NCI-H2227 treated with DMSO at 0.1 percent for 48 hours (cell line): ENCODE measurements around the gene ANKRD22.
"Not testable (repeated sequence)": the region's sequence is repeated elsewhere in the genome, so short reads cannot be mapped to it uniquely, and the experiment has no call there.

Source experiments
- DNase-seq: peaks from one replicate; lab custom pipeline; 2025; lab: John Stamatoyannopoulos, UW

Gene ANKRD22

DNA sequence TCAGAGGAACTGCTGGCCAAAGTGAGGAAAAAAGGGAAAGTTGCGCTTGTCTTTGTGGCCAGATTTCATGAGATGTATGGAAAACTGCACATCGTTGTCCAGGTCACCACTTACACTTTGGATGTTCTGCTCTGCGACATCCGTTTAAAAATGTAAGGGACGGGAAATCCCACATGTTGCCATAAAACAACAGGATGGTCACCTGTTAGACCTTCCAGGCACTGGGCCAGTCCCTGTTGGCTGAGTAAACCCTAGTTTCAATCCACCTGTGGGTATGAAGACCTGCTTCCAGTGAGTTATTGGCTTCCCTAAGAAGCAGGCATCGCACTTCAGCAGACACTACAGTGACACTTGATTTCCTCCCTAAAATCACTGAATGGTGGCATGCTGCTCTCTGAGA lies 25.7 kb upstream of the ANKRD22 start:
- no peak for DNase-seq

DNA sequence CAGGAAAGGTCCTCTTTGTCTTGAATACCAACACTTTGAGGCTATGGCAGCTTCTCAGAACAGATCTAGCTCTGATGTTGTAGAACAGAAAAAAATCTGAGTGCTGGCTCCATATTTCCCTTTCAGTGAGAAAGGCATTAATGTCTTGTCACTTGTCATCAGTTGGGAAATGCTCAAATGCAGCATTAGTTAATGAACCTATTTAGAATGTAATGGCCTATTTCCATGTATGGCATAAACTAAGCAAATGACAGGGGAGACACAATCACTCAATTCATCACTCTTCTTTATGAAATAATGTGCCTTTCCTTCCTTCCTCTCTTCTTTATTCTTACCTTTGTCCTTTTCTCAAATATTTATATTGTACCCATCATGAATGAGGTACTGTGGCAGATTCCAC lies 23.4 kb upstream of the ANKRD22 start:
- DNase-seq, result no peak

DNA sequence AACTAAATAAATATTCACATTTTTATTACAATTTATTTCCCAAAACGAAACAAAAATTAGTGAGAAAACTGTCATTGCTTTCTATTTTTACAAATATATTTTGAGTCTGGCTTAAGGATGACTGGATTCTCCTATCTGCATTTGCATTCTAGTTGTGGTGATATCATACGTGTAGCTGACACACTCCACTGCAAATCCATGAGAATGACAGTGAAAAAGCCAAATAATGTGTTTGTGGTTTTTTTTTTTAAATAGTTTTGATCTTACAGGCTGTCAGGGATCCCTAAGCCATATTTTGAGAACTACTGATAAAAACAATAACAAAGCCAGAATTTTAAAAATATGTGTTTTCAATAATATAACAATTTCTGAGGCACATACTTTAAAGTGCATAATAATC lies 22.6 kb upstream of the ANKRD22 start:
- no peak for DNase-seq

DNA sequence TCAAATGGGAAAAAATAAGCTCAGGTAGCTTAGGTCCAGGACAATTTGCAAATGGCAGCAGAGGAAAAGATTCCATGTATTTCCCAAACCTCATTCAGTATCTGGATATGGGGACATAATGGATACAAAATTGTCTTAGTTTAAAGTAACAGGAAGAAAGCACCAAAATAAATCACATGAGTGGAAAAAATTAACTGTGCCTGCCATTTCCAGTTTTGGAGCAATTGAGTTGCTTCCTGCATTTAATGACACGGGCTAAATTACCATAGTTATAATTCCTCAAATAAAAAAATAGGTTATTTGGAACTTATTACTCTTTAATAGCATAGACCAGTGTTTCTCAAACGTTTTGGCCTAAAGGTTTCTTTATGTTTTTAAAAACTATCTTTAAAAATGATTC lies 22.1 kb upstream of the ANKRD22 start:
- no peak for DNase-seq

DNA sequence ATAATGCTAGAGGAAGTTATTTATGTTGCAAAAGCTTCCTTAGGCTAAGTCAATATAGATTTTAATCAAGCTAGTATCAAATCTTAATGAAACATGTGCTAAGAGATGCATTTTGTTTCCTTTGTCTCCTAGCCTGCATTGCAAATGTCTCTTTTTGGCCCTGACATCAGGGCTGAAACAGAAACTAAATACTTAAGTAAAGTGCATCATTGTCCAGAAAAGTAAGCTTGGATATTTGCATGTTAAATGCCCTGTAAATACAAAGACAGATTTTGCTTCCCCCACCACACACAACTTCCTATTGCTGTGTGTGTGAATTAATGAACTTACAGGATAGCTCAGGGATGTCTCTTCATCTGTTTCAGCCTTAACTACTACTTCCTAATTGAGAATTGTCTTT lies 18.4 kb upstream of the ANKRD22 start:
- DNase-seq, result no peak

DNA sequence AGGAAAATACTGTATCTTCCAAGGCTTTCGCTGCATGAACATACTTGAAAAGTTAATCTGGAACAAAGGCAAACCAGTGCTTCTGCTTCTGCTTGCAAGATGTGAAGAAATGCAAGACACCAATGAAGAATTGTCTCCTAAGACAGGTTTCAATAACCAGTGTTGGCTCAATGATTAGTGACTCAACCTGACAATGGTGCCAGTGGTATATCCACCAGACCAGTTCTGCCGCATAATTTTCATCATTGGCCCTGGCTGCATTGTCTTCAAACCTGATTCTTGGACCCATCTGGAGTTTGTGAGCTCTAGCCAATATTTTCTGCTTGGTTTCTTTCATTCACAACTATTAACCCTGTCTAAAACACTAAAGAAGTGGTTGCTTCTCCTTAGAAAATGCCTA lies 14.8 kb upstream of the ANKRD22 start:
- no peak for DNase-seq

DNA sequence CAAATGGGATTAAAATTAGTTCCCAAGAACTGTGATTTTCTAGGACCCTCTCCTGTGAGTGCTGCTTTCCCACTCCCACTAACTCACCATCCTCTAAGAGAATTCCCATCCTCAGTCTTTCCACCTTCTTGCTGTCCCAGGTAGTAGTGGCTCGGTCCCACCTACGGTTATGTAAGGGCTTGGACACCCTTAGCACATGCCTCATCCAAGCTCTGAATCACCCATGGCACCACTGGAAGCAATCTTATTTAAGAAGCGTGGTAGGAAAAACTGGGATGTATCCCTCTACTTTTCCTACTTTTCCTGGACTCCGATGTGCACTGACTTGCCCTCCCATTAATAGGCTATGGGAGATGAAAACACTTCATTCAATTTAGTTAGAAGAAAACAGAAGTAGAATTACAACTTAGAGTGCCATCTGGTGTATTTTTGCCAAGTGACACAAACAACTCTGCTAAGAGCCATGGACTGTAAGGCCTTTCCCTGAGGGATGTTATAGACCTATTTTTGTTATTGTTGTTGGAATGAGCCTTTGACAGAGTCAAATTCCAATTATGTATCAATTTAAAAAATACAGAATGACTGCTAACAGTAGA lies 13.7 kb upstream of the ANKRD22 start:
- no peak for DNase-seq

DNA sequence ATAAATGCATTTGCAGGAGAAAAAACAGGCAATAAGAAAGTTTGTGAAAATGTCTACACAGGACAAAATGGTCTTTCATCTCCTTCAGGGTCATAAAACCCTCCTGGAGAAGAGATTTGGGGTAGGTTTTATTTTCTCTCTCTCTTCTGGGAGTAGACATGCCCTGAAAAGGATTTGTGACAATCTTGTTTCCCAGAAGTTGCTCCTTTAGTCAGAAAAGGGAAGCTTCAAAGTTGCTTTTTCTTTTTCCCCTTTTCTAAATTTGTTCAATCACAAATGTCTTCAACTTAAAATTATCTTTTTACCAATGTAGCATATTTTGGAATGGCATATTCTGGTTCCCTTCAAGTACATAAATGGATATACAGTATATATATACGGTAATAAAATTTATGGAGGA lies 9.4 kb upstream of the ANKRD22 start:
- no peak for DNase-seq

DNA sequence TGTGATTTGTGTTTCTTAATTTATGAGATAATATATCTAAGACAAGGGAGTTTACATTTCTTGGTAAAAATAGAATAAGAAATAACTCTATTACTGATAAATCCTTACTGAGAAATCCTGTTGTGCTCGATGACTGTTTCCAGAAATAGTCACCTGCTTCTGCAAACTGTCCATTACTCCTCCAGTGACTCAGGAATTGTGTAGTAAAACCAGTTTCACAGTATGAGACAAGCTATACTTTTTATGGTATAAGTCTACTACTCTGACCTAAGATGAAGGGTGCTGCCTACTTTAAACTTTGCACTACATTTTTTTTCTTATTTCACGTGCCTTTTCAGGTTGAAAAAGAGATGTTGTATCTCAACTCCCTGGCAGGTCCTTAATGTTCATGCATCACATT lies 6.8 kb upstream of the ANKRD22 start:
- no peak for DNase-seq

DNA sequence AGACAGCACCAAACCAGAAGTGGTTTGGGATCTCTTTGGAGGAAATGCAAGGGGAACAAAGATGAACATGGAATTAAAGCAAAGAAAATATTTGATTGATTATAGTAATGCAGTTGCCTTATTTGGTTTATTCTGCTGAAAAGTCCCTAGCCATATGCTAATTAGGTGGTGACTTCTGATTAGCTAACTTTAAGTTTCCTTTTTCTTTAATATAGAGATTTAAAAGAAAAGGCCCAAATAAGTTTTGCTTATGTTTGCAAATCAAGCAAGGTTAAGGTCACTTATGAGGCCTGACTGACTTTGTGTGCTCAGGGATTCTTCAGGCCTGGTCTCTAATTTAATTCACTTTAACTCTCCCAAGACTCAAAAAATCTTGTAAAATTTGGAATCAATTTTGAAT lies 6.2 kb upstream of the ANKRD22 start:
- DNase-seq, result no peak

DNA sequence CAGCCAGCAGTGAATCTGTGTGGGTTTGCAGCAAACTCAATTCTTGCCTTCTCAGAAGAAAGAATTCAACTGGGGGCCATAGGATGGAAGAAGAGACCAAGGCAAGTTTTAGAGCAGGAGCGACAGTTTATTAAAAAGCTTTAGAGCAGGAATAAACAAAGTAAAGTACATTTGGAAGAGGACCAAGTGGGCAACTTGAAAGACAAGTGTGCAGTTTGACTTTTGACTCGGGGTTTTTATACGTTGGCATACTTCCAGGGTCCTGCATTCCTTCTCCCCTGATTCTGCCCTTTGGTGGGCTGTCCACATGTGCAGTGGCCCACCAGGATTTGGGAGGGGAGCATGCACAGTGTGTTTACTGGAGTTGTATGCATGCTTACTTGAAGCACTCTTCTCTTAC lies 3.0 kb upstream of the ANKRD22 start:
- no peak for DNase-seq

DNA sequence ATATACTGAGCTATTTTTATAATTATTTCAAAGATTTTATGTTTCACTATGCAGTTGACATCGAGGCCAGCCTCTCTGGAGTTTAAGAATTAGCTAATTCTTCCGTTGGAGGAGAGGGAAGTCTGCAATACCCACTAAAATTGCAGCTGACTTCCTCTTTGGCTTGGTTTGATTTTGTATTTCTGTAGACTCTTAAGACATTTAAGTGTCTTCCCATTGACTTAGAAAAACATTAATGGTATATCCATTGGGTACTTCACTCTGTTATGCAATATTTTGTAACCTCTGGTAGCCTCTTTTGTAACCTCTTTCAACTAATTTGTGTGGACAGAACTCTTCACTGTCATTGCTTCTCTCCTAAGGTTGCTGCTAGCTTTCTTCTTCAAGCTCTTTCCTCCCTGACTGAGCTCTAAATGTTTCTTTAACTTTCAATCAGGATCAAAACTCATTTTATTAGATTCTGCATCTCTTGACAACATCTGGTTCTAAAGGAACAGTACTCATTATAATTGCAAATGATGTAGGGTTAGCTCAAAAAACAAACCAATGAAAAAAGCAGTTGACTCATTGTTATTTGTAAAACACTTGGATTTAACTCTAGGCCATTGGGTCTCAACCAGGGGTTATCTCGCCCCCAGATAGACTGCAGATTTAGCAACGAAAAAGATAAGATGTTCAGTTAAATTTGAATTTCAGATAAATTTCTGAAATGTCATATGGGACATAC lies 1.7 kb upstream of the ANKRD22 start:
- no peak for DNase-seq

DNA sequence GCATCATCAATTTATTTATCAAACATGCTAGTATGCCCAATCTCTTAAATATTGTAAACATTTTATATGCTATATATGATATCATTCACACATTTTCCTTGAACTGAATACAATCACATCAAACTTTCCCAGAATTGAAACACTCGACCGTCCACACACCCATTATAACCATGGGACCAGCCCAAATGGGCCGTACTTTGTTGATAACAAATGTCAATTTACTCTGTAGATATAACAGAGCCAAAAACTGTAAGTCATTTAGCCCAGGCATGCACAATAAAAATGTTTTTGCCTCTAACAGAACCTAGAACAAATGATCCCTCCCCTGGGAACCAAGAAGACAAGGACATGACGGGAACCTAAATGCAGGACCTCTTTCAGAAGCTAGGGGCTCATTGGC lies 683 bp upstream of the ANKRD22 start:
- DNase-seq, result no peak

DNA sequence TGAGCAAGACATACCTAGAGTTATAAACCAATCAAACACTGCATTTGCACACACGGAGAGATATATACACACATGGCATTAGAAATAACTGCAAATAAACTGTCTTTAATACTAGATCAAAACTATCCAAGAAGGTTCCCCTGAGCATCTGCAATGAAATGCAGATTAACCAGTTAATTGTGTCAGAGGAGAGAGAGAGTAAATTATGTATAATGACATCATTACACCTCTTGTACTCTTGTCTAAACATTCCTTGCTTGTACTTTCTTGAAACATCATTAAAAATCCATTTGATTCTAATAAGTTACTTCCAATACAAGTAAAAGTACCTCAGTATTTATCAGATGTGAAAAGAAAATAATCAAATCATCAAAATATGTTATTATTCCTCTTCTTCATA lies 932 bp downstream of the ANKRD22 start:
- DNase-seq, result no peak

DNA sequence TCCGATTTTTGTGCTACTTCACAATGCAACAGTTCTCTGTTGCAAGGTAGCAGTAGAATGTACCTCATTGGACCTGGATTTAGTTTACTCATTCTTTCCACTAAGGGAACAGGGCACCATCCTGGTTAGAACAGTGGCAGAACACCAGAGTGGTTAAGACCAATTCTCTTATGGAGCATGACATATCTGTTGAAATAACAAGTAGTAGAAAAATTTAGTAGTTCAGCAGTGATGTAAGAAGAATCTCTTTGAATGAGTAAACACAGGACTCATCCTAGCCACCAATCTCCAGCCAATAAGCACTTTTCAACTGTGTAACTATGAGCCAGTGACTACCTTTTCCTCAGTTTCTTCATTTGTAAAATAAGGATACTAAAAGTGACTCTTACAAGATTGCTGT lies 2.4 kb downstream of the ANKRD22 start:
- no peak for DNase-seq

DNA sequence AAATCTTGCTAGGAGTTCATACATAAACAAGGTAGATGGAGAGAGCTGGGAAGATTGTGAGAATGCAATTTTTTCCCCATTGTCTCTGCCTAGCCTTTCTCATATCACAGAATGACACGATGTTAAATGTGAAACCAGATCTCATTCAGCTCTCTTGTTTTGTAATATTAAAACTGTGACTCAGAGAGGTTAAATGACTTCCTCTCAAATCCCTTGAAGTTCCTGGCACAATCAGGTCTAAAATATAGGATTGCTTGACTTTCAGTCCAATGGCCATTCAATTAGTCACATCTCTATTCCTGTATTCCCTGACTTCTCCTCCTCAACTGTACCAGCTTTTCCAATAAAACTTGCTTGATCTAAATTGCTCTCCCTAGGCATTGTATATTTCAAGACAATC lies 3.1 kb downstream of the ANKRD22 start:
- no peak for DNase-seq

DNA sequence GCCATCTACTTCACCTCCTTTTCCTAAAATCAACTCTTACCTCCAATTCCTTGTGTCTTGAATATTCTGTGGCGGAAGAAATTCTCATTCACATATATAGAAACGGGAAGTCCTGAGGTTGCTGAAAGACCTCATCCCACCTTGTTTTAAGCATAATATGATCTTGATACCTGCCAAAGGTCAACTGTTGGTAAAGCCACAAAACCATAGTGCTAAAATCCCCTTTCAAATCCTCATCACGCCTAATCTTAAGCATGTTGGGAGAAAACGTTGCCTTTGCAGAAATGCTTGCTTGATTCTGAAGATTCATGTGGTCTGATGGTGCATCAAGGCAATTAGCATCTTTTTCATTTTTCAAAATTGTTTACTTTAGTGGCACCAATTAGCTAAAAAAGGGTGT lies 8.5 kb downstream of the ANKRD22 start:
- DNase-seq, result no peak

DNA sequence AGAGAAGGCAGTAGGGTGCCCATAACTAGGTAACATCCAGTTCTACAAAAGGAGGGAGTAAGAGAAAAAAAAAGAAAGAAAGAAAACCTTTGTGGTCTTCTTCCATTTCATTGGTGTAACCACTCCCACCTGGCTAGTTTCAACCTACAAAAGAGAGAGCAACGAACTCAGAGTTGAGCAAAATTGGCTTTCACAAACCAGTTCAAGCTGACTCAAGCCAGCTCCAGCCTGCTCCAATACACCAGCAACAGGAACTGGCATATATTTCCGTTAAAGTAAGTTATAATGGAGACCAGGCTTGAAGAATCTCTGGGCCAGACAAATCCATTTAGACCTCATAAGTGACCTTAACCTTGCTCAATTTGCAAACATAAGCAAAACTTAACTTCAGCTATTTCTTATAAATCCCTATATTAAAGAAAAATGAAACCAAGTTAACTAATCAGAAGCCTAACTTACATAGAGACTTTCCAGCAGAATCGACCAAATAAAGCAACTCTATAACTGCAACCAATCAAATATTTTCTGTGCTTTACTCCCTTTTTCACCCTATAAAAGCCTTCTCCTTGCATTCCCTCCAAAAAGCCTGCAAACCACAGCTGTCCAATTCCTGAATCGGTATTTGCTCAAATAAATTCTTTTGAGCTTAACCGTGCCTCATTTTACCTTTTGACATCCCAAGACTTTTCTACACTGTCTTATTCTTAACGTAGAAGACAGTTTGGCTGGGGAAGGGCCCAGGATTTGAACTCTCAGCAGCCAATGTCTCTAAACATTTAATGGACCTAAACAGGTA lies 10.1 kb downstream of the ANKRD22 start:
- DNase-seq, result no peak

DNA sequence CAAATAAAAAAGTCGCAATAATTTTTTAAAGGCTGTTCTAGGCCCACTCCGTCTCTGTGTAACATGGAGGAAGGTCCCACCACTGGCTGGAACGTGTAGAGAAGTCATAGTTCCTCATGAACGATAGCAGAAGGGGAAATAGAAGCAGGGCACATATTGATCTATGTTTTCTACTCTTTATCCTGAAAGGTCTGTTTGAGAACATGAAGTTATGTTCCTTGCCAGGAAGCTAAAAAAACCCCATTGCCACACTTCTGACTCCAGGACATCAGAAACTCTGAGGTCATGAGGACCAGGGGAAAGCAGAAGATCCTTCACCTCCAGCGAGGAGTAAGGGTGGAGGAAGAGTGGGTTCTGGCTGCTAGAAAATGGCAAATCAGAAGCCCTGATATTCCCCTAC lies 10.8 kb downstream of the ANKRD22 start:
- no peak for DNase-seq

DNA sequence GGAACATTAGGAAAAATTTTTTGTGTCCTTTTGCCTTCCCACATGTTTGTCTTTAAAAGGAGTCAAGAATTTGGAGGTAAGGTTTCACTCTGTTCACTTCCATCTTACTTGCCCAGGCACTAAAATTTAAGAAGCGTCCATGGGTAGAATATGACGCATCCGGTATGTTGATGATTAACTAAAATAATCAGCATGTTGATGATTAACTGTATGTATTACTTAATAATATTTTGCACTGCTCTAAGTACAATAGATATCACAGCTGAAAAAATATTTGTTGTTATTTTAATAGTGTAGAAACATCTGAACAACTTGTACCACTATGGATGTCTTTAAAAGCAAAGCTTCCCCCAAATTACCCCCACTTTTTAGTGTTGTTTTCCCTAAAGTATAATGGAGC lies 11.5 kb downstream of the ANKRD22 start:
- DNase-seq, result no peak

DNA sequence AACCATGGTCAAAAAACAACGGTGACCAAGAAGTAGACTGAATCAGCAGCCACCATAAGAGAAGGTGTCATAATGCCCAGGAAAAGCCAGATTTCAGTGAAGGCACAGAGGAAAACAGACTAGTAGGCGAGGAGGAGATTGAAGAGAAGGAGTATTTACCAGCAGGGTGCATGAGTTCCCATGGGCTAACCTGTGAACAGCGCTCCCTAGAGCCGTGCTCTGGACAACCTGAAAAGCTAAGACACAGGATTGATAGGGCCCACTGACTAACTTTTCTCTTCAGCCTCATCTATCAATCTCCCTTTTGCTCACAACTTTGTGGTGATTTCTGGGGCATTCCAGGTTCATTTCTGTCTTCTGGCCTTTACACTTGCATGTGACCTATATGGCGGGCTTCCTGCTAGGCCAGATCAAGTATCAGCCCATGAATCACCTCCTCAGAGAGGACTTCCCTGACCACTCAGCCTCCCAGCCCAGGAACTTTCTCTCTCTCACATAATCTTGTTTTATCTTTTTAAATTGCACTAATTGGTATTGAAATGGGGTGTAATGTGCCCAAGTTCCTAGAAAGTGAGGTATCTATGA lies 12.8 kb downstream of the ANKRD22 start:
- no peak for DNase-seq

DNA sequence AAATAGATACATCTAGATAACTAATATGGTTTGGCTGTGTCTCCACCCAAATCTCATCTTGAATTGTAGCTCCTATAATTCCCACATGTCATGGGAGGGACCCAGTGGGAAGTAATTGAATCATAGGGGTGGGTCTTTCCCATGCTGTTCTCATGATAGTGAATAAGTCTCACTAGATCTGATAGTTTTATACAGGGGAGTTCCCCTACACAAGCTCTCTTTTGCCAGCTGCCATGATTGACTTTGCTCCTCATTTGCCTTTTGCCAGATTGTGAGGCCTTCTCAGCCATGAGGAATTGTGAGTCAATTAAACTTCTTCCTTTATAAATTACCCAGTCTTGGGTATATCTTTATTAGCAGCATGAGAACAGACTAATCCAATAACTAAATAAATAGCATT lies 14.0 kb downstream of the ANKRD22 start:
- not testable (repeated sequence) for DNase-seq

DNA sequence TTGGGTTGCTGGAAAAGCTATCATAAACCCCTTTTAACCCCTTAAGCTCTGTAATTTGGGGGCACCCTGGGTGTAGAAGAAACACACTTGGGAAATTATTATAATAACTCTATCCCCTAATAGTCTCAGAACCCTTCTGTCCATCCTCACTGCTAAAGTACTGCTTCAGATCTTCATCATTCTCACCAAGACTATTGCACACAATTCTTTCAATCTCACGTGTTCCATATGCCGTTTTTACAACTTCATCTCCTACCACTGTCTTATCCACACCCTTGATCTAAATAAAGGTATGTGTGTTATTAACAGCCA lies 15.8 kb downstream of the ANKRD22 start:
- DNase-seq, result no peak
